IPS-18c (cell line): ENCODE measurements around the gene LONRF2.
"Not testable (repeated sequence)": the region's sequence is repeated elsewhere in the genome, so short reads cannot be mapped to it uniquely, and the experiment has no call there.

Experiments
- H3K4me3 ChIP-seq: 2 replicates; pipeline ENCODE4 v1.7.0; 2013; ENCODE audit warnings: low read depth, mild to moderate bottlenecking, low read length, moderate library complexity; ENCODE audit not compliant: insufficient read depth
- H3K9me3 ChIP-seq: one replicate; pipeline ENCODE4 v1.6.1; 2013; ENCODE audit warnings: mild to moderate bottlenecking, low read length, moderate library complexity; ENCODE audit not compliant: control insufficient read depth, insufficient read depth

The LONRF2 gene

DNA sequence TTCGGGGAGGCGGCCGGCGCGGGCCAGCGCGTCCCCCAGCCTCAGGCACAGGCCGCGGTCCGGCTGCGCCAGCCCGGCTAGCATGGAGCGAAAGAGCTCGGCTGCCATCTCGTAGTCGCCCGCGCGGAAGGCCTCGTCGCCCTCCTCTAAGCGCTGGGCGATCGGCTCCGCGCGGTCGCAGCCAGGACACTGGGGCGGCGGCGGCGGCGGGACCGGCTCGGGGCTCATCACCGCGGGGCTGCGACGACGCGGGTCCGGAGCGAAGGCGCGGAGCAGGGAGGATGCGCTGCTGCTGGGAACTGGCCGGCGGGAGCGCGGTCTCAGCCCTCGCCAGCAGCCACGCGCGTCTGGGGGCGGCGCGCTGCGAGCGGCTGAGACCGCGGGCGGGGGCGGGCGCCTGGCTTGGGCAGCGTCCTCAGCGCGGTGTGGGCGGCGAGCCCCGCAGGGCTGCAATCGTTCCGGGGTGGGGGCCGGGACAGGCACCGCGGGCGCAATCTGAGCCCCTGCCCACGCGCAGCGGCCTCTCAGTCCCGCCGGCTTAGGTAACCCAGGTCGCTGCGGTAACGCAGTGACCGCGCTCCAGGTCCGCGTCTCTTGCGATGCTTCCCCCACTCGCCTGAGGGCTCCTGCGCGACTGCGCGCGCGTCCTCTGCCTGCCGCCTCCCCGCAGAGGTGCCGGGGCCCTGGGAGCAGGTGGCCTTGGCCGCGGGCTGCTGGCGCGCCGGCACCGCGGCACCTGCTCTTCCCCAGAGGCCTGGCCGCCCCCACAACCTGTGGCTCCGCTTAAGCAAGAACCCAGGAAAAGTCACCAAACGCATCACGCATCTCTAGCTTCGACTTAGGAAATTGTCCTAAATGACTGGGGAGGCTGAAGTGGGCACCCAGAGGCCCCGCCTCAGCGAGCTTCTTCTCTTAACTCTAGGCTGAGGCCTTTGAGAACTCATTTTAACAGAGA lies at the start of gene LONRF2:
Gene LONRF2 (minus strand): TSS at position 636 of the 955 bp plus-strand sequence. CDS start 408 bp downstream, at position 228.
- peaks cover 2% of the 10 kb centered on the region for H3K9me3 ChIP-seq
- H3K4me3 ChIP-seq = peak within 1 kb of the TSS; percentile 56

GRCh38 chr2:100367163-100367562 lies 44.9 kb upstream of the LONRF2 start:
- Histone ChIP-seq H3K4me3 (no peak overlapping the region), H3K9me3 (peaks cover 4% of the 10 kb centered on the region)

- Histone ChIP-seq H3K9me3 (peaks cover 7% of the 10 kb centered on the region), H3K4me3 (no peak overlapping the region)
Observed at GRCh38 chr2:100365434-100365833, 43.1 kb upstream of the LONRF2 start.

DNA sequence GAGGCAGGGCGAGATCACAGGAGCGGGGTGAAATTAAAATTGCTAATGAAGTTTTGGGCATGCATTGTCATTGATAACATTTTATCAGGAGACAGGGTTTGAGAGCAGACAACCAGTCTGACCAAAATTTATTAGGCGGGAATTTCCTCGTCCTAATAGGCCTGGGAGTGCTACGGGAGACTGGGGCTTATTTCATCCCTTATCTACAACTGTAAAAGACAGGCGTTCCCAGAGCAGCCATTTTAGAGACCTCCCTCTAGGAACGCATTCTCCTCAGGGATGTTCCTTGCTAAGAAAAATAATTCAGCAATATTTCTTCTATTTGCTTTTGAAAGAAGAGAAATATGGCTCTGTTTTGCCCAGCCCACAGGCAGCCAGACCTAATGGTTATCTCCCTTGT lies 40.0 kb upstream of the LONRF2 start:
- not testable (repeated sequence) for H3K4me3 ChIP-seq, H3K9me3 ChIP-seq

- H3K4me3 ChIP-seq = no peak overlapping the region
- peaks cover 7% of the 10 kb centered on the region for H3K9me3 ChIP-seq
Observed at GRCh38 chr2:100359576-100359975, 37.3 kb upstream of the LONRF2 start.

DNA sequence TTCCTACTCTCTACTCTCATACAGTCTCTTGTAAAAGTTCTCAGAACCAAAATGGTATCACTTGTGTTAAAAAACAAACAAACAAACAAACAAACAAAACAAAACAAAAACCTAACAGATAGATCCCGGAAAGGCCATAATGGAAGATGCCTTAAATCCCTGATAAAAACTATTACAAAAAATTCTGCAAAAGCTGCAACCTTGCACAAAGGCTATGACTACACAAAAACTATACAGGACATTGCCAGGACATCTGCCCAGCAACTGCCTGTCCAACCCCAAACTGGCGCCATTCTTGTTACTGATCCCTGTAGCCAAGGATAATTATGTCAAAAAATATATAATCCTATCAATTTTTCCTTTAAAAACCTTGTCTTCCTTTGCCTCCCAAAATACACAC lies 36.3 kb upstream of the LONRF2 start:
- Histone ChIP-seq H3K4me3 (no peak overlapping the region), H3K9me3 (peaks cover 7% of the 10 kb centered on the region)

GRCh38 chr2:100352521-100352920 lies 30.2 kb upstream of the LONRF2 start:
- no peak overlapping the region for H3K4me3 ChIP-seq
- no peaks in the 10 kb centered on the region for H3K9me3 ChIP-seq

- H3K4me3 ChIP-seq = no peak overlapping the region
Observed at GRCh38 chr2:100350661-100351185, 28.4 kb upstream of the LONRF2 start.

DNA sequence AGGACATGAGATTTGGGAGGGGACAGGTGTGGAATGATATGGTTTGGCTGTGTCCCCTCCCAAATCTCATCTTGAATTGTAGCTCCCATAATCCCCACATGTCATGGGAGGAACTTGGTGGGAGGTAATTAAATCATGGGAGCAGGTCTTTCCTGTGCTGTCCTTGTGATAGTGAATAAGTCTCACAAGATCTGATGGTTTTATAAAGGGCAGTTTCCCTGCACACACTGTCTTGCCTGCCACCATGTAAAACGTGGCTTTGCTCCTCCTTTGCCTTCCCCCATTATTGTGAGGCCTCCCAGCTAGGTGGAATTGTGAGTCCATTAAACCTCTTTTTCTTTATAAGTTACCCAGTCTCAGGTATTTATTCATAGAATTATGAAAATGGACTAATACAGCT lies 22.8 kb upstream of the LONRF2 start:
- H3K9me3 ChIP-seq, H3K4me3 ChIP-seq: not testable (repeated sequence)

More at GRCh38 chr2:100350661-100351185, 28.4 kb upstream of the LONRF2 start:
- H3K9me3 ChIP-seq = no peaks in the 10 kb centered on the region

- Histone ChIP-seq H3K4me3 (no peak overlapping the region), H3K9me3 (no peaks in the 10 kb centered on the region)
Observed at GRCh38 chr2:100344433-100344832, 22.1 kb upstream of the LONRF2 start.

- H3K4me3 ChIP-seq = not testable (repeated sequence)
Observed at GRCh38 chr2:100342466-100342865, 20.2 kb upstream of the LONRF2 start.

GRCh38 chr2:100339823-100340222 lies 17.5 kb upstream of the LONRF2 start:
- Histone ChIP-seq H3K4me3 (no peak overlapping the region), H3K9me3 (no peaks in the 10 kb centered on the region)

More at GRCh38 chr2:100342466-100342865, 20.2 kb upstream of the LONRF2 start:
- H3K9me3 ChIP-seq = not testable (repeated sequence)

- H3K4me3 ChIP-seq = no peak overlapping the region
- peaks cover 8% of the 10 kb centered on the region for H3K9me3 ChIP-seq
Observed at GRCh38 chr2:100334929-100335328, 12.6 kb upstream of the LONRF2 start.

- Histone ChIP-seq H3K9me3 (no peaks in the 10 kb centered on the region), H3K4me3 (no peak overlapping the region)
Observed at GRCh38 chr2:100327742-100328141, 5.4 kb upstream of the LONRF2 start.

- Histone ChIP-seq H3K4me3 (peak overlapping the region; percentile 56), H3K9me3 (peaks cover 2% of the 10 kb centered on the region)
Observed at GRCh38 chr2:100321179-100321865, 979 bp downstream of the LONRF2 start.

DNA sequence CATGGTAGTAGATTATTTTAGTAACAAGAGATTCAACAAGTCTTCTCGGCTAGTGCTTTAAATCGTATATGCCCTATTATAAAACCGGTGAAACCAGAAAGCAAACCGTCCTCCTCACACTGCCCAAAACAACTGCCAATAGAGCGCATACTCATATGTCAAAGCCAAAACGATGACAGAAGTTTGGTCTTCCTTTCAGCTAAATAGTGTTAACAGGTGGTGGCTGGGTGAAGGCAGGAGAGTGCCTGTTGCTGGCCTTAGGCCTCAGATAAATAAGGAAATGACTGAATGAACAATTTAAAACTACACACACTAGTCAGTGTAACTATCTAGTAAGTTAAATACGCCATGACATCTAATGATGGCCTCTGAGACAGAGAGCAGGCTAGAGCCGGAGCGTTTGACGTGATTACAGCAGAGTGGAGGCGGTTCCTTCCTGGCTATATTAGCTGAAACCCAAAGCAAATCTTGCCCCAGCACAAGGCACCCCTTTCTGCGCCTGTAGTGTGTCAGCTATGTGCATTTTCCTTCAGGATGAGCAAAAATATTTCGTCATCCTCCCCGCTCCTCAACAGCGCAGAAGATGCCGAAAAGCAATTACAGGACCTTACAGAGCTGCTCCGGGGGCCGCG lies 1.6 kb downstream of the LONRF2 start:
- Histone ChIP-seq H3K4me3 (peak overlapping the region; percentile 56), H3K9me3 (peaks cover 2% of the 10 kb centered on the region)

DNA sequence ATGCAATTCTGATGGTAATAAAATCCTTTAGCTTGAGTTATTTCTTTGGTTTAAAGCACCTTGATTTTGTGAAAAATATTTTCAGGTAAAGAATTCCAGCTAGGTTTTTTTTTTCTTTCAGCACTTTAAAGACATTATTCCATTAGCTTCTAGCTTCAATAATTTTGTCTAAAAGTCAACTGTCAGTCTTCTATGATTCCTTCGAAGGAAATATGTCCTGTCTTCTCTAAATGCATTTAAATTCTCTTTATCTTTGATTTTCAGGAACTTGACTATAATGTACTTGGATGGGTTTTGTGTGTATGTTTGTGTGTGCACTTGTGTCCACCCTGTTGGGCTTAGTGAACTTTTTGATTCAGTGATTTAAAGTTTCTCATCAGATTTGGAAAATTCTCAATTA lies 4.7 kb downstream of the LONRF2 start:
- no peak overlapping the region for H3K4me3 ChIP-seq
- H3K9me3 ChIP-seq = peaks cover 2% of the 10 kb centered on the region
